GM21390 (cell line): Measurements from ENCODE around the gene CHERP.
A peak's percentile ranks its signal among the peaks of the same experiment; 100 is the strongest.
"Not testable (repeated sequence)": the region's sequence is repeated elsewhere in the genome, so short reads cannot be mapped to it uniquely, and the experiment has no call there.

ENCODE experiments used
- ATAC-seq: cut with Tn5 transposase; IDR thresholded peaks from one replicate; pipeline ENCODE4 v1.9.1; 2021; ENCODE audit not compliant: unreplicated experiment

Gene CHERP

DNA sequence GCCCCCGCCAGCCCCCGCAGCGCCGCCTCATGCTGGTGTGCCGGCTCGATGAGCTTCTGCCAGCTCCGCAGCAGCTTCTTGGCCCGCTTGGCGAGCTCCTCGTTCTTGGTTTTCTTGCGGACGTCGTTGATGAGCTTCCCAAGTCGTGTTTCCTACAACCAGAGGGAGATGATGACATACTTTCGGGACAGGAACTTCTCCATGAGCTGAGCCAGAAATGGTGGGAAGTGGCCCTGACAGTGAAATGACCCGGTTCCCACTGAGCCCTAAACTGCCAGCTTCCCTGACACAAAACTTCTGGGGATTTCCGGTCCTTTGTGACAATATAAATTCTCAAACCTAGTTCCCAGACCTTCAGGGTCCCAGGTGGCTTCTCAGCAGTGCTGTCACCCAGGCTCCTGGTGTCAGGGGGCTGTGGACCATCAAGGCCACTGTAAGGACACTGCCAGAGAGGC, 35.3 kb upstream of the CHERP start:
- no peak for ATAC-seq

DNA sequence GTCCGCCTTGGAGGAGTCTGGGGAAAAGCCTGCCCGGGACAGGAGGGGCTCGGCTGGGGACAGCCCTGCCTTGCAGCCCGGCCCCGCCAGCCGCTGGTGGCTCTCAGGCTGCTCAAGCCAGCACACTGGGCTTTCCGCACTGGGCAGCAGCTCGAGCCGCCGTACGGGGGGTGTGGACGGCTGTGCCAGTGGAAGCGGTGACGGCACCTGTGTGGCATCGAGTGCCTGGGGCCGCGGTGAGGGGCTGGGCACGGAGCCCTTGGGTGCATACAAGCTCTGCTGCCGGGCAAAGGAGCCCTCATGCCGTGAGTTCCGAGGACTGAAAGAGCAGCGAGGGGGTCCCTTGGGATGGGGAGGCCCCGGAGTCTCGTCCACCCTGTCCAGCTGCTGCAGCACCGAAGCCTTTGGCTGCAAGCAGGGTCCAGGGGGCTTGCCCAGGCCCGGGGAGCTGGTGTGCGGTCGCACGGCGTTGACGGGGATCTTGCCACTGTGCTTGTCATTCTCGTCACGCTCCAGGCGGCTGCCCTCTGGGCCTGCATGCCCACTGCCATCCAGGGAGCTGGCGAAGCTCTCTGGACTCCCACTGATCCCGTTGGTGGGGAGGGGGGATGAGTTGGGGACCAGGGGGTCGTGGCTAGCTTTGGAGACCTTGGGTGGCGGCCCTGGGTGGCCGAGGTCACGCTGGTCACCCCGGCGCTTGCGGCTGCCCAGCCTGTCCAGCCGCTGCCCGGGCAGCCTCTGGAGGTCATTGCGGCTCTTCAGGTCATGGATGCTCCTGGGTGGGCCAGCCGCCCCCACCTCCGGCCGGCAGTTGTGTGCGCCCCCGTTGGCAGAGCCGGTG, 34.7 kb upstream of the CHERP start:
- ATAC-seq: no peak

DNA sequence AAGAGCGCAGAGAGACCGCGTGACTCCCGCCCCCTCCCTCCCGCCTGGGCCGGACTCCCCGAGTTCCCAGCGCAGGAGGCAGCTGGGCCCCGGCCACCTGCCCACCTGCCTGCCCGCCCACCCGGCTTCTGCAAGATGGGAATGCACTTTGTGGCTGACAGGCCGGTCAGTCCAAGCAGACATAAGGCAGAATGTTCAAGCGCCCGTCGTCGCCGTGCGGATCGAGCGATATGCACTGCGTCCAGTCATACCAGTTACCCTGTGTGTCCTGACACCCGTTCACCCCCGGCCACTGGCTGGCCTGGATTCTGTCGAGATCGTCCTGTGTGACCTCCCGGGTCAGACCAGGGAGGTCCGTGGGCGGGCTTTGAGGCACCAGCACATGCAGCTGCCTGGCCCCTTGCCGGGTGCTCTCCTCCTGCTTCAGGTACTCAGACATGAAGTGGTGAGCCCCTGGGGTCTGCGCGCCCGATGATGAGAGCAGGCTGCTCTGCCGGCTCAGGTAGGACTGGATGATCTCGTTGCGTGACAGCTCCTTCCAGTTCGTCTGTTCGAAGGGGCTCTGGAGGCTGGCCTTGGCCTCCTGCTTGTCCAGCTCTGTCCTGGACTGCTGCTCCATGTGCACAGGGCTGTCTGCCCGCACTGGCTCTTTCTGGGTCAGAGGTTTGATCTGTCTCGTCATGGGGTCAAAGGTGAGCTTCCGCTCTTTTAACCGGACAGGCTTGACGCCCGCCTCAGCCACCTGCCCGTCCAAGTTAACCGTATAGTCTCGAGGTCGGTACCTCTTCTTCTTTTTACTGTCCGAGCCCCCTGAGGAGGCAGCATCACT, 33.8 kb upstream of the CHERP start:
- no peak for ATAC-seq

DNA sequence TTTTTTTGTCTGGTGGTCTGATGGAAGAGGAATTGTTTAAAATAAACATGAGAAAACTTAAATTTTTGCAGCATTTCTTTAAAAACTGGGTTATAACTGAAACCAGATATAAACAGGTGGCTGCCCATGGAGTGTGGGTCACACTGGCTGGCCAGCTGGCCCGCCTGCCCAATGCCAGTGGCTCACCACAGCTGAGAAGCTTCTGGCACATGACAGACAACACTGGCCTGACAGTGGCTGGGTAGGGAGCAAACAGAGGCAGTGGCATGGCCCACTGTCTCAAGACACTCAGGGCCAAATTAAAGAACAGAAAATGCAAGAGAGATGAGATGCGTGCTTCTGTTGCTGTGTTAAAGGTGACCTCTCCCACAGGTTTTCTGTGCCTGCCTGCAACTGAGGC, 33.0 kb upstream of the CHERP start:
- no peak for ATAC-seq

DNA sequence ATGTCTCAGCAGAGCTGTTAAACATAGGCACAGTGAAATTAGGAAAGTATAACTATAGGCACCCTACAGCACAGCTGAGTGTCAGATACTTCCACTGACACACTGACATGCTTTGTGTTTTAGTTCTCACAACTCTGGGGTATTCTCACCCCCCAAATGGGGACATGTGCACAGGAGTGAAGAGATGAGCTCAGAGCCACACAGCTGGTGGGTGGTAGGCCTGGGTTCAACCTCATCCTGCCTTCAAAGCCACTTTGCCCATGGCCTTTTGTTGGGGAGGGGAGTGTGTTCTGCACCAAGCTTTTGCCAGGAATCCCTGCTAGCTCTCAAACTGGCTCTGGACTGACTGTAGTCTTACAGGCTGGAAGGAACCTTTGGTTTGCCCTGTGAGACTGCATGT, 31.7 kb upstream of the CHERP start:
- no peak for ATAC-seq

DNA sequence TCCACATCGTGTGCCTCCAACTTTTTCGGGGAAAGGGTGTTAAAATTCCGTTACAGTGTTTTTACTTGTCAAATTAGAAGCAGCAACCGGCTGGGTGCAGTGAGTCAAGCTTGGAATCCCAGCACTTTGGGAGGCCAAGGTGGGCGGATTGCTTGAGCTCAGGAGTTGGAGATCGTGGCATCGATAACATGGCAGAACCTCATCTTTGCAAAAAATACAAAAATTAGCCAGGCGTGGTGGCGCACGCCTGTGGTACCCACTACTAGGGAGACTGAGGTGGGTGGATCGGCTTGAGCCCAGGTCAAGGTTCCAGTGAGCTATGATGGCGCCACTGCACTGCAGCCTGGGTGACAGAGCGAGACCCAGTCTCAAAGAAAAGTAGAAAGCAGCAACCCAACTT, 31.1 kb upstream of the CHERP start:
- ATAC-seq: no peak

DNA sequence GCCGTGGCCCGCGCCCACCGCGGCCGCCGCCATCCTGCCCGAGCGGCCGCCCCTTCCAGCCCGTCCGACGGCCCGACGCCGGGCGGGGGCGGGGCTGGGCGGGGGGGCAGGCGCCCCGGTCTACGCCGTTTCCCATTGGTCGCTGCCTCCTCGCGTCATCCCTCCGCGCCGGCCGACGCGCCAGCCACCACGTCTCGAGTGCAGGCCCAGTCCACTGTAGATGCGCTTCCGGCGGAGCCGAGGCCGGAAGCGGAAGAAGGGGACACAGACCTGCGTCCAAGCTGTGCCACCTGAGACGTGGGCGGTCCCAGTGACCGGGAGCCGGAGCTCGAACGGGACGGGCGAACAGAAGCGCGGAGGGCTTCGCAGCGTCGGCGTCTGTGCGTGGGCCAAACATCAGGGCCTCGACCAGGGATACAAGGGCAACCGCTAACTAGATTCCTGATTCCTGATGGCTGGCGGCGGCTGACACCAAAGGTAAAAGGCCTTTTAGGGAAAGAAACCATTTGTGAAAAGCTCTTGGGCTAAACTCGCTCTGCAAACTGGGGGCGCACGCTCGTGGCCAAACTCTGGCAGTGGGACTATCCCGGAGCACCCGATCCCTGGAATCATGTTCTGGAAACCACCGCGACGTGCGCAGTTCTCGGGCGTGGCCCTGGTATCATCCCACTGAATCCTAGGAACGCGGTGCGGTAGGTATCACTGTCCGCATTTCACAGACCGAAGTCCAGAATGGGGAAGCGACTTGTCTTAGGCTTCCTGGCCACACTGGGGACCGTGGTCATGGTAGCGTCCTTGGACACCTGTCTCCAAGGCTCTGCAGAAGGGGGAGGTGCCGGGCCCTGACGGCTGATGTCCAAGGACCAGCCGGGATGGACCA, 30.3 kb upstream of the CHERP start, which contains the start of gene SLC35E1:
Gene SLC35E1, minus strand, starts transcription at position 84 of the 880 bp plus-strand sequence. Its CDS starts 51 bp downstream, at position 33.
- peak; percentile 75 for ATAC-seq

DNA sequence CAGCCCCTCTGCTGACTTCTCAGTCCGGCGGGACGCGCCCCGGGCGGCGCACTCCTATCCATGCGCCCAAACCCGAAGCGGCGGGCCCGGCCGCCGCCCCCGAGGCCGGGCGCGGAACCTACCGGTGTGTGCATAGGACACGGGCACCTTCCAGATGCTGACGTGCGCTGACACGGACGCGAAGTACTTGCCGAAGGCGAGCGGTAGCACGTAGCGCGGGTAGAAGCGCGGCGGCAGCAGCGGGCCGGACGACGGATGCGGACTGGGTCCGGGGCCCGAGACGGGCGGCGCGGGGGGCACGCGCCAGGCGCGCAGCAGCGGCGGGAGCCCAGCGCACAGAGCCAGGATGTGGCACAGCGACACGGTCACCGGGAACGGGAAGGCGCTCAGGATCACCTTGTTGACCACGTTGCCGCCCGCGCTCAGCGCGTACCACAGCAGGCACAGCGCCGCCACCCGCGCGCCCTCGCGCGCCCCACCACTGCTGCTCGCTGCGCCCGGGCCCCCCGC, 29.6 kb upstream of the CHERP start:
- ATAC-seq: peak; percentile 23

DNA sequence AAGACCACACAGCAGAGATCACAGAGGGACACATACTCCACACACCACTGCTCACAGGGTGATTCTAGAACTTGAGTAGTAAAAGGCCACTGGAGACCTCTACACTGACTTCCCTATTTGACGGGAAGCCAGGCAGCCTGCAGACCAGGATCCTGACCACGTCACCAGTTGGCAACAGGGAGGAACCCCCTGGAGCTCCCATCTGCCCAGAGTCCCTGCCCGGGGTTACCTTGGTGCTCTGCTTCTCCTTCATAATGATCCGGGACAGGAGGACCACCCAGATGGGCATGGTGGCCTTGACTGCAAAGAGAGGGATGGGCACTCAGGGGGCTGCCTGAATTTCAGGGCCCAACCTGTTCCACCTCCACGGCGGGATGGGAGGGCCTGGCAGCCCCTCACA, 29.0 kb upstream of the CHERP start:
- no peak for ATAC-seq

DNA sequence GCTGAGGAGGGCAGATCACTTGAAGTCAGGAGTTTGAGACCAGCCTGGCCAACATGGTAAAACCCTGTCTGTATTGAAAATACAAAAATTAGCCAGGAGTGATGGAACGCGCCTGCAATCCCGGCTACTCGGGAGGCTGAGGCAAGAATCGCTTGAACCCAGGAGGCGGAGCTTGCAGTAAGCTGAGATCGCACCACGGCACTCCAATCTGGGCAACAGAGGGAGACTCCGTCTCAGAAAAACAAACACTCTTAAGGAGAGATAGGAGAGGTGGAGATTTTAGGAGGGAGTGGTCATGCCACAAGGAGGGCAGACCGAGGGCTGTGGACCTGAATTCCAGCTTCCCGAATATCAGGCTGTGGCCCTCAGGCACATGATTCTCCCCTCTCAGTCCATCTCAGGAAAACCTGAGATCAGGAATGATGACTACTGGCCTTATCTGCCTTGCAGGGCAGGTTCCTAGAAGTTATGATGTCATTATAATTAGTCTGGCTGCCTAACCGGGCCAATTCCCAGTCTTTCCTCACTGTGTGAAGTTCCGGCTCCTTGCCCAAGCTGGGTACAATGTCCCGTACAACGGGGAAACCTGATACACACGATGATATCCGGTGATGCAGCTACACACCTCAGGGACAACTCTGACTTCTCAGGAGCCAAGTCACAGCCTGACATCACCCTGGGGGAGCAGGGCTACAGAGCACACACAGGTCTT, 27.5 kb upstream of the CHERP start:
- no peak for ATAC-seq

DNA sequence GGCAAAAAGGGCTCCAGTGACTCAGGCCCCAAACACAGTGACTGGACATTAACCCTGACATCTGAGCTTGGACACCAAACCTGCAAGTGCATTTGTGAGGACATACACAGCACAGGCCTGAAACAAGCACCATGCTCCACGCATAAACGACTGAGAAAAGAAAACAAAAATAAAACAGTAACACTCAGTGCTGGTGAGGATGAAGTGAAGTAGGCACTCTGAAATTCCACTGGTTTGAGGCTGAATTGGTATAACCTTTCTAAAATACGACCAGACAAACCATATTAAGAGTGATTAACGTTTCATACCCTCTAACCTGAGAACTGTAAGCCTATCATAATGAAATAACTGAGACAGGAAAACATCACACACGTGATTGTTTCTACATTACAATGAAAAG, 24.5 kb upstream of the CHERP start:
- no peak for ATAC-seq

DNA sequence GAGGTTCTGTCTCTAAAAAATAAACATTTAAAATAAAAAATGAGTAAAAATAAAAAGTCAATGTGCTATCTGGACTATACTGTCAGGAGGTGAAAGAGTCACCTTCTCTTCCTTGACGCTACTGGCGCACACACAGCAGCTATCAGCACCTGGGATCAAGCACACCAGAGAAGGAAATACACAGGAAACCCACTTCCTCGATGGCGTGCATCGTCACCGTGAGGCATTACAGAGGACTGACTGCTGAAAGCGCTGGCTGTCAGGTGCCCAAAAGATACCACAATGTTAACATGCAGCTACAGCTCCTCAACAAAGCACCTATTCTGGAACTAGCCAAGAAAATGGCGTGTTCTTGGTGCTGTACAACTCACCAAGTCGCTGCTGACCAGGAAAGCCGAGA, 23.9 kb upstream of the CHERP start:
- ATAC-seq: no peak

DNA sequence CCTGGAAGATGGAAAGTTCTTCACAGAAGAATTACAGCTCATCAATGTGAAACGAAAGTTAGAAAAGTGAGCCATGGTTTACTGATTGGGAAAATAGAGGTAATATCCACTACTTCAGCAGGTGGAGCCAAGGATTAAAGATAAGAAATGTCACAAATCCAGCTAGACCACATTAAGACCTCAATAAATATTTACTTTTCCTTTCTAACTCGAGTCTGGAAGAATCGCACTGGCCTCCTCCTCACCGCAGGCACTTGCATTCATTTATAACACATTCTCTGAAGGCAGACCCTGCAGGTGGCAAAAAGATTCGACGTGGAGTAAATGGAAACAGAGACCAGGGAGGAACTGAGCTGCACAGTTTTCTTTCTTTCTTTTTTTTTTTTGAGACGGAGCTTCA, 22.6 kb upstream of the CHERP start:
- no peak for ATAC-seq

DNA sequence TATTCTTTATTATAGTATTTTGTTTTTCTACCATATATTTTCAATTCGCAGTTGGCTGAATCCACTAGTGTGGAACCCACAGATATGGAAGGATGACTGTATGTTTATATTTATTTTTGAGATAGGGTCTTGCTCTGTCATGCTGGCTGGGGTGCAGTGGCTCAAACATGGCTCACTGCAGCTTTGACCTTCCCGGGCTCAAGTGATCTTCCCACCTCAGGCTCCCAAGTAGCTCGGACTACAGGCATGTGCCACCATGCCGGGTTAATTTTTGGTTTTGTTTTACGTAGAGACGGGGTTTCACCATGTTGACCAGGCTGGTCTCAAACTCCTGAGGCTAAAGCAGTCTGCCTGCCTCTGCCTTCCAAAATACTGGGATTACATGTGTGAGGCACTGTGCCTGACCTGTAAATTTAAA, 20.4 kb upstream of the CHERP start:
- no peak for ATAC-seq

DNA sequence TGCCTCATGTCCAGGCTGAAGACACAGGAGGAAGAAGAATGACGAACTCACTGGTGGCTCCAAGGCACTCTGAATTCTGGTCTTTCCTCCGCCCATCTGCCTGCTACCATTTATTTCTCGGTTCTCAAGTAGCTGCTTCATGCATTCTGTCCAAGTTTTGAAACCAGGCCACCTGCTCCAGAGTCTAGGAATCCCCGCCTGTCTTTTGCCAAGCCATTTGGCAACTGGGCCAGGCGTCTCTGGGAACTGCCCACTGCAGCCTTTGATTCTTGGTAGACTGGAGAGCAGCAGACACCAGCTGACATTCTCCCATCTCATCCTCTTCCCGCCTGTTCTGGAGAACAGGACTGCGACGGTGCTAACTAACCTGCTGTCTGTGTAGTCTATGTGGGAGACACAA, 19.1 kb upstream of the CHERP start:
- no peak for ATAC-seq

DNA sequence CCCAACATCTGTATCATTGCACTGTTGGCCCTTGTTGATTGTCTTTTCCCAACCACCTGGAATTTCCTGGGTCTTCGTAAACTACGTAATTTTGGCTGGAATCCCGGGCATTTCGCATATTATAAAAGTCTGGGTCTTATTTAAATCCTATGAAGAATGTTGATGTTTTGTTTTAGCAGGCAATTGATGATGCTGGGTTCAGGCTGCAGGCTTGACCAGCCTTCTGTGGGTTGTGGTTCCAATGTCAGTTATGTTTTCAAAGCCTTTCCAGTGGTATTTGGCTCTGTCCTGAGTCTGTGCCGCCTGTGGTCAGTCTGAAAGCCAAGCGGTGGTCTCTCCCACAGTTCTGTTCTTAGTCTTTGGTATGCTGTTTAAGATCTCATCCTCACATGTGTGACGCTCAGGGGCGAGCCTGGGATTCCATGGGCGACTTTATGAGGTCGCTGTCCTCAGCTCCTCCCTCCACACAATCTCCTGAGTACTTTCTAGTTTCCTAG, 17.6 kb upstream of the CHERP start:
- no peak for ATAC-seq

DNA sequence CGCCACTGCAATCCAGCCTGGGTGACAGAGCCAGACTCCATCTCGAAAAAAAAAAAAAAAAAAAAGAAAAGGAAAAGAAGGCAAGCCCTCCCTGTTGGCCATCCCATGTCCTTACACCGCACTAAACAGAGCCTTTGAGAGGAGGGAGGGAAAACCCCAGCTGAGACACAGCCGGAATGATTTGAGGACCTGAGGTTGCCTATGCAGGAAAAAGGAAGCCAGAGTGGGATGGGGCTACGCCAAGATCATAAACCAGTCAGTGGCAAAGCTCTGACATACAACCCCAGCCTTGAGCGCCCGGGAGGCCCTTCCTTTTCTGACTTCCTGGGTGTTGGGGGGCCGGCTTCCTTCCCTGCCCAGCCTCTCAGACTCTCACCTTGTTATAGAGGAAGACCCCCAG, 12.5 kb upstream of the CHERP start:
- no peak for ATAC-seq

DNA sequence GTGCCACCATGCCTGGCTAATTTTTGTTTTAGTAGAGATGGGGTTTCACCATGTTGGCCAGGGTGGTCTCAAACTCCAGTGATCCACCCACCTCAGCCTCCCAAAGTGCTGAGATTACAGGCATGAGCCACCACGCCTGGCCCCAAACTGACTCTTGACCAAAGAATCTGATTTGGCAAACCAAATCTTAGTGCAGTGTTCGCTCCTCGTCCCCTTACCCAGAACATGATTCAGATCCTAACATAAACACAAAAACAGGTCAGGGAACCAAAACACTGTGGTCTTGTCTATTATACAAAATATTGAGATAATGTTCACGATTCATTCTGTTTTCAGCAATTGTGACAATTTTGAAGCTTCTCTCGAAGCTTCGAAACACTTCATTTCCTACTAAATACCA, 9.7 kb upstream of the CHERP start:
- not testable (repeated sequence) for ATAC-seq

DNA sequence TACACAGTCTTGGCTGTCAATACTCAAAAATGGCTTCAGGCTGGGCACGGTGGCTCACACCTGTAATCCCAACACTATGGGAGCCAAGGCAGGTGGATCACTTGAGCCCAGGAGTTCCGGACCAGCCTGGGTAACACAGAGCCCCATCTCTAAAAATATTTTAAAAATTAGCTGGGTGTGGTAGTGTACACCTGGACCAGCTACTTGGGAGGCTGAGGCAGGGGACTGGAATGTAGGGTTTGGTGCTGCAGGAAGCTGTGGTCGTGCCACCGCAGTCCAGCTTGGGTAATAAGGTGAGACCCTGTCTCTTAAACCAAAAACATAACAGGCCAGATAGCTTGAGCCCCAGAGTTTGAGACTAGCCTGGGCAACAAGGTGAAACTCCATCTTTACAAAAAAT, 6.7 kb upstream of the CHERP start:
- ATAC-seq: no peak
